MM.1S (cell line): Measurements from ENCODE around the gene CACNA1C.

ENCODE experiments used
- DNase-seq: peaks from one replicate; pipeline ENCODE4 v3.0.0-alpha.2; 2015
- H2AFZ ChIP-seq: fragments of 300-600 bp; sonication (generic); 2 replicates; pipeline ENCODE4 v1.6.0; 2016; ENCODE audit warnings: antibody characterized with exemption, low read length
- H3F3A ChIP-seq: fragments of 300-600 bp; sonication (generic); 2 replicates; pipeline ENCODE4 v1.6.1; 2016; ENCODE audit warnings: mild to moderate bottlenecking, antibody characterized with exemption, low read length, moderate library complexity, mixed read lengths; ENCODE audit not compliant: insufficient read depth
- H3K27ac ChIP-seq: fragments of 300-600 bp; sonication (generic); 2 replicates; pipeline ENCODE4 v1.5.1; 2016; ENCODE audit warnings: mild to moderate bottlenecking, low read length
- H3K27me3 ChIP-seq: fragments of 300-600 bp; sonication (generic); replicated peaks from 2 replicates; pipeline ENCODE4 v1.6.0; 2016; ENCODE audit warnings: low read length; ENCODE audit not compliant: insufficient read depth
- H3K36me3 ChIP-seq: fragments of 300-600 bp; sonication (generic); replicated peaks from 2 replicates; pipeline ENCODE4 v1.6.1; 2016; ENCODE audit warnings: mild to moderate bottlenecking, low read length, mixed read lengths; ENCODE audit not compliant: insufficient read depth
- H3K4me1 ChIP-seq: fragments of 300-600 bp; sonication (generic); 2 replicates; pipeline ENCODE4 v1.6.1; 2016; ENCODE audit warnings: low read length, mixed read lengths
- H3K4me2 ChIP-seq: fragments of 300-600 bp; sonication (generic); 2 replicates; pipeline ENCODE4 v1.6.0; 2016; ENCODE audit warnings: low read depth, low read length
- H3K4me3 ChIP-seq: fragments of 300-600 bp; sonication (generic); 2 replicates; pipeline ENCODE4 v1.5.1; 2016; ENCODE audit warnings: low read length, mixed read lengths
- H3K79me2 ChIP-seq: fragments of 300-600 bp; sonication (generic); 2 replicates; pipeline ENCODE4 v1.6.1; 2016; ENCODE audit warnings: mixed run types, low read length, mixed read lengths
- H3K9ac ChIP-seq: fragments of 300-600 bp; sonication (generic); 2 replicates; pipeline ENCODE4 v1.6.1; 2016; ENCODE audit warnings: low read length, mixed read lengths
- H3K9me2 ChIP-seq: fragments of 300-600 bp; sonication (generic); replicated peaks from 2 replicates; pipeline ENCODE4 v1.6.1; 2016; ENCODE audit warnings: mild to moderate bottlenecking, low read length, mixed read lengths; ENCODE audit not compliant: insufficient read depth
- H3K9me3 ChIP-seq: fragments of 300-600 bp; sonication (generic); replicated peaks from 2 replicates; pipeline ENCODE4 v1.6.1; 2016; ENCODE audit warnings: mild to moderate bottlenecking, low read length, mixed read lengths; ENCODE audit not compliant: insufficient read depth
- H4K20me1 ChIP-seq: fragments of 300-600 bp; sonication (generic); 2 replicates; pipeline ENCODE4 v1.6.1; 2016; ENCODE audit warnings: mild to moderate bottlenecking, low read length, moderate library complexity, mixed read lengths; ENCODE audit not compliant: insufficient read depth
- EZH2 ChIP-seq: fragments of 300-600 bp; sonication (generic); optimal IDR thresholded peaks from 2 replicates; pipeline ENCODE3; 2017; ENCODE audit warnings: low read depth, mild to moderate bottlenecking, antibody characterized with exemption, low read length, mixed read lengths
- EZH2phosphoT487 ChIP-seq: fragments of 300-600 bp; sonication (generic); IDR thresholded peaks from 2 replicates; pipeline ENCODE4 v1.6.1; 2018; ENCODE audit warnings: antibody characterized with exemption, low read length
- TF ChIP-seq, protein P1 (sequence below): fragments of 300-600 bp; sonication (generic); IDR thresholded peaks from 2 replicates; pipeline ENCODE4 v1.5.1; 2016; ENCODE audit warnings: antibody characterized with exemption, low read length, mixed read lengths

Gene CACNA1C

DNA sequence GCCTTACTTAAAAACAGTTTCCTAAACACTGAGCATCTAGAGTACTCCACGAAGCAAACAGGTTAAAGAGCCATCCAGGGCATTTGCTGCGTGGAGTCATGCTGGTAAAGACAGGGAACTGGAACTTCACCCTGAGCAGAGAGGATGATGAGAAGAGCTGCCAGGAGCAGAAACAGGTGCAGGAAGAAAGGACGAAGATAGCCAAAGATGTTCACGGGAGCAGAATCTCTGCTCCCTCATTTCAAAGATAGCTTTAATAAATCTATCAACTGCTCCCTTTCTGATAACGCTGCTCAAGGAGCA lies 461.2 kb downstream of the CACNA1C start:
- no peak overlapping the region for H3K4me2 ChIP-seq
- TF ChIP-seq EZH2phosphoT487 (no peak), EZH2 (no peak)
- TF ChIP-seq, protein P1, sequence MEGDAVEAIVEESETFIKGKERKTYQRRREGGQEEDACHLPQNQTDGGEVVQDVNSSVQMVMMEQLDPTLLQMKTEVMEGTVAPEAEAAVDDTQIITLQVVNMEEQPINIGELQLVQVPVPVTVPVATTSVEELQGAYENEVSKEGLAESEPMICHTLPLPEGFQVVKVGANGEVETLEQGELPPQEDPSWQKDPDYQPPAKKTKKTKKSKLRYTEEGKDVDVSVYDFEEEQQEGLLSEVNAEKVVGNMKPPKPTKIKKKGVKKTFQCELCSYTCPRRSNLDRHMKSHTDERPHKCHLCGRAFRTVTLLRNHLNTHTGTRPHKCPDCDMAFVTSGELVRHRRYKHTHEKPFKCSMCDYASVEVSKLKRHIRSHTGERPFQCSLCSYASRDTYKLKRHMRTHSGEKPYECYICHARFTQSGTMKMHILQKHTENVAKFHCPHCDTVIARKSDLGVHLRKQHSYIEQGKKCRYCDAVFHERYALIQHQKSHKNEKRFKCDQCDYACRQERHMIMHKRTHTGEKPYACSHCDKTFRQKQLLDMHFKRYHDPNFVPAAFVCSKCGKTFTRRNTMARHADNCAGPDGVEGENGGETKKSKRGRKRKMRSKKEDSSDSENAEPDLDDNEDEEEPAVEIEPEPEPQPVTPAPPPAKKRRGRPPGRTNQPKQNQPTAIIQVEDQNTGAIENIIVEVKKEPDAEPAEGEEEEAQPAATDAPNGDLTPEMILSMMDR: no peak
- no peaks in the 10 kb centered on the region for H3K27me3 ChIP-seq
- no peaks in the 10 kb centered on the region for H3K36me3 ChIP-seq
- H3F3A ChIP-seq: no peaks in the 10 kb centered on the region
- no peak overlapping the region for H3K27ac ChIP-seq
- no peaks in the 10 kb centered on the region for H3K9me3 ChIP-seq
- H4K20me1 ChIP-seq: no peaks in the 10 kb centered on the region
- H3K9ac ChIP-seq: no peak overlapping the region
- H2AFZ ChIP-seq: no peak overlapping the region
- no peaks in the 10 kb centered on the region for H3K79me2 ChIP-seq
- H3K4me3 ChIP-seq: no peak overlapping the region
- H3K4me1 ChIP-seq: no peaks in the 10 kb centered on the region
- no peaks in the 10 kb centered on the region for H3K9me2 ChIP-seq
- no peak for DNase-seq

DNA sequence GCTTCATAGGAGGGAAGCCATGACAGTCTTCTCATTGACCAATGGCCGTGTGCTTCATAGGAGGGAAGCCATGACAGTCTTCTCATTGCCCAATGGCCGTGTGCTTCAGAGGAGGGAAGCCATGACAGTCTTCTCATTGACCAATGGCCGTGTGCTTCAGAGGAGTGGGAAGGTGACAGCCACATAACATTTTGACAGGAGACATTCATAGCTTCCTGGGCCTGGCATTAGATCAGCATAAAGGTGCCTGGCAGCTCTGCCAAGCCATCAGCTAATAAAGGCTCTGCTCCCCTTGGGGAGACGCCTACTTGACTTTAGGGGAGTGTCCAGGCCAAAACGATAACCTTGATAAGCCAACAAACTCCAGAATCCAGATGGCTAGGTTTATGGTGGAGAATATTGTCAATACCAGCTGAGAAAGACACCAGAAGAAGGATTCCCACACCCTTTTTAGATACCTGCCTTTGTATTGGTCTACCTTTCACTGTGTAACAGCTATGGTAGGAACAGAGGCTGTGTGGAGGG lies 468.0 kb downstream of the CACNA1C start:
- no peaks in the 10 kb centered on the region for H4K20me1 ChIP-seq
- DNase-seq: no peak
- H3K27ac ChIP-seq: no peak overlapping the region; the same call in 1 of the 2 replicates
- H3K9me3 ChIP-seq: no peaks in the 10 kb centered on the region
- no peaks in the 10 kb centered on the region for H3K9me2 ChIP-seq
- H3K4me1 ChIP-seq: no peaks in the 10 kb centered on the region
- no peaks in the 10 kb centered on the region; the same call in 1 of the 2 replicates for H3K27me3 ChIP-seq
- H3K4me2 ChIP-seq: no peak overlapping the region
- no peaks in the 10 kb centered on the region for H3K36me3 ChIP-seq
- no peaks in the 10 kb centered on the region for H3F3A ChIP-seq
- H3K79me2 ChIP-seq: no peaks in the 10 kb centered on the region
- H3K9ac ChIP-seq: no peak overlapping the region
- H2AFZ ChIP-seq: peak overlapping the region; percentile 34; the same call in 1 of the 2 replicates
- no peak overlapping the region for H3K4me3 ChIP-seq
- no peak for TF ChIP-seq EZH2phosphoT487
- TF ChIP-seq, protein P1: no peak
- no peak for TF ChIP-seq EZH2

DNA sequence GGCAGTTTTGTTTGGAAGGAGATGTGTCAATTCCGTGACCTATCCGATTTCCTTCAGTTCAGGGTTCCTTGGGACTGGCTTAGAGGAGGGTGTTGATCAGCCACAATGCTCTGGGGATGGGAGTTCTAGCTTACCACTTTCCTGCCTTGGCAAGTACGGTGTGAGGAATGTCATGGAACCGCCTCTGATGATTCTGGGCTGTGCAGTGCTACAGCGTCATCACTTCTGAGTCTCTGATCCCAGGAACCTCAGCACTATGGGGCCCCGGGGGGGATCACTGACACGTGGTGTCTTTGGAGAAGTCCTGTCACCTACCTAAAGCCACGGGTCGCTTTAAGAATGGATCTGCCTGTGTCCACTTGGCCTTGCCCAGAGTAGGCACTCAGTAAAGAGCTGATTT lies 470.5 kb downstream of the CACNA1C start:
- Histone ChIP-seq H3K9me3 (no peaks in the 10 kb centered on the region), H3K36me3 (no peaks in the 10 kb centered on the region), H3F3A (no peaks in the 10 kb centered on the region), H3K9ac (no peak overlapping the region), H3K27me3 (no peaks in the 10 kb centered on the region; the same call in 1 of the 2 replicates), H3K27ac (no peak overlapping the region), H3K4me1 (no peaks in the 10 kb centered on the region), H4K20me1 (no peaks in the 10 kb centered on the region), H2AFZ (no peak overlapping the region), H3K9me2 (no peaks in the 10 kb centered on the region), H3K79me2 (no peaks in the 10 kb centered on the region), H3K4me3 (no peak overlapping the region), H3K4me2 (no peak overlapping the region)
- TF ChIP-seq, protein P1: no peak
- TF ChIP-seq EZH2phosphoT487 (no peak), EZH2 (no peak)
- no peak for DNase-seq
